NCI-H187 (cell line): ENCODE results near the gene BZW1.
"Not testable (repeated sequence)": the region's sequence is repeated elsewhere in the genome, so short reads cannot be mapped to it uniquely, and the experiment has no call there.

Experiments used
- DNase-seq, 2 experiments: peaks; one replicate each; lab custom pipeline; 2025; lab: John Stamatoyannopoulos, UW

Gene BZW1

GRCh38 chr2:200791905-200792304 is 19.8 kb upstream of the BZW1 start:
- DNase-seq: no peak

- no peak for DNase-seq
Observed at GRCh38 chr2:200794143-200794542, 17.6 kb upstream of the BZW1 start.

- no peak for DNase-seq
Observed at GRCh38 chr2:200795028-200795440, 16.7 kb upstream of the BZW1 start.

GRCh38 chr2:200796561-200796960 is 15.1 kb upstream of the BZW1 start:
- DNase-seq: no peak

- DNase-seq: no peak
Observed at GRCh38 chr2:200797242-200797770, 14.4 kb upstream of the BZW1 start.

- DNase-seq: no peak
Observed at GRCh38 chr2:200798514-200798913, 13.2 kb upstream of the BZW1 start.

GRCh38 chr2:200800458-200800857 is 11.3 kb upstream of the BZW1 start:
- DNase-seq: no peak

- not testable (repeated sequence) for DNase-seq
Observed at GRCh38 chr2:200801431-200801830, 10.3 kb upstream of the BZW1 start.

GRCh38 chr2:200809506-200810251 is 2.0 kb upstream of the BZW1 start:
- no peak for DNase-seq

GRCh38 chr2:200810252-200810997 is 1.3 kb upstream of the BZW1 start:
- no peak for DNase-seq

- no peak for DNase-seq
Observed at GRCh38 chr2:200810998-200811332, 745 bp upstream of the BZW1 start.

- DNase-seq: no peak
Observed at GRCh38 chr2:200812122-200813022, 662 bp downstream of the BZW1 start.

- DNase-seq: no peak
Observed at GRCh38 chr2:200814276-200814815, 2.6 kb downstream of the BZW1 start.

GRCh38 chr2:200814917-200815316 is 3.2 kb downstream of the BZW1 start:
- DNase-seq: no peak

- not testable (repeated sequence) for DNase-seq
Observed at GRCh38 chr2:200818732-200819131, 7.0 kb downstream of the BZW1 start.

- DNase-seq: no peak
Observed at GRCh38 chr2:200820573-200821234, 9.0 kb downstream of the BZW1 start.

GRCh38 chr2:200821686-200822245 is 10.1 kb downstream of the BZW1 start:
- no peak for DNase-seq

GRCh38 chr2:200828104-200828503 is 16.4 kb downstream of the BZW1 start:
- no peak for DNase-seq

GRCh38 chr2:200828572-200829257 is 17.0 kb downstream of the BZW1 start:
- DNase-seq: no peak

GRCh38 chr2:200829258-200829655 is 17.5 kb downstream of the BZW1 start:
- no peak for DNase-seq

GRCh38 chr2:200834701-200835100 is 23.0 kb downstream of the BZW1 start:
- DNase-seq: no peak
